GM08714 (cell line): ENCODE data around the gene SLC30A2.
A peak's percentile ranks its signal among the peaks of the same experiment; 100 is the strongest.

ENCODE experiments used
- H3K4me3 ChIP-seq: fragments of 200-500 bp; sonication (Bioruptor generic); 2 replicates; pipeline ENCODE4 v1.5.1; 2014; ENCODE audit warnings: mild to moderate bottlenecking, low read length, inconsistent platforms
- ZNF274 ChIP-seq: IDR thresholded peaks from 2 replicates; pipeline ENCODE4 v1.6.1; 2012; ENCODE audit warnings: mild to moderate bottlenecking, low read depth, low read length

The SLC30A2 gene

GRCh38 chr1:26038904-26039303, 7.0 kb downstream of the SLC30A2 start:
- TF ChIP-seq ZNF274 = no peak
- H3K4me3 ChIP-seq = no peak overlapping the region

GRCh38 chr1:26038477-26038876, 7.4 kb downstream of the SLC30A2 start:
- TF ChIP-seq ZNF274 = no peak
- H3K4me3 ChIP-seq = no peak overlapping the region

- H3K4me3 ChIP-seq = no peak overlapping the region
- no peak for TF ChIP-seq ZNF274
These were observed 8.0 kb downstream of the SLC30A2 start for GRCh38 chr1:26037904-26038303.

- TF ChIP-seq ZNF274 = no peak
- H3K4me3 ChIP-seq = no peak overlapping the region
These were observed 9.1 kb downstream of the SLC30A2 start for GRCh38 chr1:26036756-26037281.

- H3K4me3 ChIP-seq = peak overlapping the region; percentile 75; the same call in 1 of the 2 replicates
- no peak for TF ChIP-seq ZNF274
These were observed 9.8 kb downstream of the SLC30A2 start for GRCh38 chr1:26035959-26036755.

- peak overlapping the region; percentile 75; the same call in 1 of the 2 replicates for H3K4me3 ChIP-seq
- no peak for TF ChIP-seq ZNF274
These were observed 10.5 kb downstream of the SLC30A2 start for GRCh38 chr1:26035203-26035958.

- TF ChIP-seq ZNF274 = no peak
- peak overlapping the region; percentile 75; the same call in 1 of the 2 replicates for H3K4me3 ChIP-seq
These were observed 11.3 kb downstream of the SLC30A2 start for GRCh38 chr1:26034504-26035202.

- no peak overlapping the region for H3K4me3 ChIP-seq
- no peak for TF ChIP-seq ZNF274
These were observed 13.1 kb downstream of the SLC30A2 start for GRCh38 chr1:26032656-26033357.

GRCh38 chr1:26031611-26032220, 14.2 kb downstream of the SLC30A2 start:
- H3K4me3 ChIP-seq = no peak overlapping the region
- no peak for TF ChIP-seq ZNF274

- no peak overlapping the region for H3K4me3 ChIP-seq
- no peak for TF ChIP-seq ZNF274
These were observed 14.7 kb downstream of the SLC30A2 start for GRCh38 chr1:26031196-26031595.

GRCh38 chr1:26029864-26030481, 15.9 kb downstream of the SLC30A2 start:
- H3K4me3 ChIP-seq = no peak overlapping the region
- TF ChIP-seq ZNF274 = no peak

- no peak overlapping the region for H3K4me3 ChIP-seq
- no peak for TF ChIP-seq ZNF274
These were observed 16.7 kb downstream of the SLC30A2 start for GRCh38 chr1:26029054-26029863.
